ENCODE data around the gene RAB12.

DNA sequence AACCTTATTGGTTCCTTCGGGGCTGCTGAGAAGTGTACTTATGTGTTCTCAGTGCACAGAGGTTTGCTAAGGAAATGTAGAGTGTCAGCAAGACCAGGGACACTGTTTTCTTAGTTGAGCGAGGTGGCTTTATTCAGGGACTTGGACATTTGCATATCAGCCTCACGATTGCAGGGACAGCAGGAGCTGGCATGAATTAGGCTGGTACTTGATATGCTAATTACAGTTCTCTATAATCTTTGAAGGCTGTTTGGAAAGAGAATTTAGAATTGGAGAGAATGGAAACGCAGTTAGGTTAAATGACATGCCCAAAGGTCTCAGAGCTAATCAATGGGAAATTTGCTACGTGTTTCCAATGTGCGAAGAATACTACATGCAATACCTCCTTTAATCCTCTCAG, 77.4 kb downstream of the RAB12 start:
- no peak for TF ChIP-seq EZH2 (IDR thresholded peaks at IDR 0.05; ENCODE audit: low read length, missing control alignments)
- TF ChIP-seq, protein P1, sequence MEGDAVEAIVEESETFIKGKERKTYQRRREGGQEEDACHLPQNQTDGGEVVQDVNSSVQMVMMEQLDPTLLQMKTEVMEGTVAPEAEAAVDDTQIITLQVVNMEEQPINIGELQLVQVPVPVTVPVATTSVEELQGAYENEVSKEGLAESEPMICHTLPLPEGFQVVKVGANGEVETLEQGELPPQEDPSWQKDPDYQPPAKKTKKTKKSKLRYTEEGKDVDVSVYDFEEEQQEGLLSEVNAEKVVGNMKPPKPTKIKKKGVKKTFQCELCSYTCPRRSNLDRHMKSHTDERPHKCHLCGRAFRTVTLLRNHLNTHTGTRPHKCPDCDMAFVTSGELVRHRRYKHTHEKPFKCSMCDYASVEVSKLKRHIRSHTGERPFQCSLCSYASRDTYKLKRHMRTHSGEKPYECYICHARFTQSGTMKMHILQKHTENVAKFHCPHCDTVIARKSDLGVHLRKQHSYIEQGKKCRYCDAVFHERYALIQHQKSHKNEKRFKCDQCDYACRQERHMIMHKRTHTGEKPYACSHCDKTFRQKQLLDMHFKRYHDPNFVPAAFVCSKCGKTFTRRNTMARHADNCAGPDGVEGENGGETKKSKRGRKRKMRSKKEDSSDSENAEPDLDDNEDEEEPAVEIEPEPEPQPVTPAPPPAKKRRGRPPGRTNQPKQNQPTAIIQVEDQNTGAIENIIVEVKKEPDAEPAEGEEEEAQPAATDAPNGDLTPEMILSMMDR (conservative IDR thresholded peaks at IDR 0.05 in 1 of 2, IDR thresholded peaks at IDR 0.05 in 1 of 2; ENCODE audit: low read depth in 1 of 2, low read length in 2 of 2), result no peak

All from fibroblast of lung (primary cell).